Sciatic nerve (tissue), 2 donors: Measurements from ENCODE around the gene STARD9. TPM values are rescaled to one million over a fixed set of nuclear protein-coding genes. Genes with fewer than 3 reads are reported as not detected.
"Not testable (repeated sequence)": the region's sequence is repeated elsewhere in the genome, so short reads cannot be mapped to it uniquely, and the experiment has no call there.

ENCODE experiments used
- ATAC-seq: fragments of 200-7000 bp; cut with Tn5 transposase; one replicate; pipeline ENCODE4 v1.9.1; 2020; ENCODE audit warnings: mild to moderate bottlenecking, moderate library complexity
- DNase-seq: peaks from one replicate; pipeline ENCODE4 v3.0.0-alpha.2; 2020; ENCODE audit warnings: low spot score
- intact Hi-C: fragments of 100-400 bp; cut with DNase I; formaldehyde crosslinking; loops from one replicate; pipeline ENCODE4 v1.14.2; 2022
- total RNA-seq: library from RNA; stranded (reverse); fragmentation: NEBNext Ultra II Directional; extraction: Animal tissue kit (Norgen Biotek cat#: 25700); gene quantifications from one replicate; pipeline ENCODE4 v1.2.1, GENCODE V29; 2021
- donor health status: DM: no; HTN: no; CAD: no.
- donor health status: DM: no; HTN: no; CAD: no.

STARD9 gene
- total RNA-seq, 1 donor from 2014 or later: 77.3 TPM

DNA sequence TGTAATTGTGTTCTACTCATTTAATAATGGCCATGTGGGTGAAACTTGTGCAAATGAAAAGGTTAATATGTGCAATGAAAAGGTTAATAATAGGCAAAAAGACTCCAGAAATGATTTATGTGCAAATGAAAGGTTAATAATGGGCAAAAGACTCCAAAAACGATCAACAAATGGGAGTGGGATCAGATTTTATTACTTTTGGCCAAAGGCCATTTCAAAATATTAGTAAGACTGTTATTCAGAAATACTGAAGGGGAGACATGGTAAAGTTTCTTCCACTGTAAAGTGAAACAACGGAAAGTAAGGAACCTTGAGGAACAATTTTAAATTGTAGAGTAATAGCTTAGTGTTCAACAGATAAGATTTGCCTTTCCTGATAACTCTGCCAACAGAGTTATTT lies 40.7 kb downstream of the STARD9 start:
- ATAC-seq (no peak), DNase-seq (no peak)
- intact Hi-C loops: no loop called here

DNA sequence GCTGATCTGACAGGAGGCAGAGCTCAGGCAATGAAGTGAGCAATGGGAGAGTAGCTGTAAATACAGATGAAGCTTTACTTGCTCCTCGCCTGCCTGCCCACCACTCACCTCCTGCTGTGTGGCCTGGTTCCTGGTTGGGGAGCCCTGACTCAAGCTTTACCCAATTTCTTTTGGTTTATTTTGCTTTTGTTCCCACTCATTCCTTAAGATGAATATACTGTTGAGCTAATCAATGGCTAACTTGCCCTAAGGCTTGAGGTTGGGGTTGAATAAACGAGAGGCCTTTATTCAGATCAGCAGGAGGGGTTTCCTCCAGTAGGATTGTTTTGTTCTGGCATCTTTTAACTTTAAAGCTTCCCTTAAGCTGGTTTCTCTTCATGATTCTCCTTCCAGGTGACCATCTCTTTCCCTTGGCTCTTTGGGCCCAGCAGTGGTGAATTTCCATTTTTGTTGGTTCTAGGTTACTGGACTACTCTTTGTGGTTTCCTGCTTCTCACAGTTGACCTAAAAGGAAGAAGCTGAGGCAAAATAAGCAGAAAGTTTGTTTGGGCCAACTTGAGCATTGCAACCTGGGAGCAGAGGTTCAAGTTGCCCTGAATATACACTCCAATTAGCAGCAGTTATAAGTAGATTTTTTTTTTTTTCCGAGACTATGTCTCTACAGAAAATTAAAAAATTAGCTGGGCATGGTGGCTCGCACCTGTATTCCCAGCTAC lies 44.4 kb downstream of the STARD9 start:
- intact Hi-C loops: no loop called here
- no peak for DNase-seq
- ATAC-seq: no peak

DNA sequence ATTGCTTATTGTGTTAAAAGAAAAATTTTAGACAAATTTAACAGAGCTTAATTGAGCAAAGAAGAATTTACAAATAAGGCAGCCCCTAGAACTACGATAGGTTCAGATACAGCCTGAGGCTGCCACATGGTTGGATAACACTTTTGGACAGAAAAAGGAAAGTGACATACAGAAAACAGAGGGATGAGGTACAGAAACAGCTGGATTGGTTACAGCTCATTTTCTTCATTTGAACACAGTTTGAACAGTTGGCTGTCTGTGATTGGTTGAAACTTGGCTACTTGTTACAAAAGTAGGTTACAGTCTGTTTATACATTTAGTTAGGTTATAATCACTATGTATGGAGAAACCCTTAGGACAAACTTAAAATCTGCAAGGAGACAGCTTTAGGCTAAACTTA lies 46.0 kb downstream of the STARD9 start:
- ATAC-seq (no peak), DNase-seq (no peak)
- intact Hi-C loops: no loop called here

DNA sequence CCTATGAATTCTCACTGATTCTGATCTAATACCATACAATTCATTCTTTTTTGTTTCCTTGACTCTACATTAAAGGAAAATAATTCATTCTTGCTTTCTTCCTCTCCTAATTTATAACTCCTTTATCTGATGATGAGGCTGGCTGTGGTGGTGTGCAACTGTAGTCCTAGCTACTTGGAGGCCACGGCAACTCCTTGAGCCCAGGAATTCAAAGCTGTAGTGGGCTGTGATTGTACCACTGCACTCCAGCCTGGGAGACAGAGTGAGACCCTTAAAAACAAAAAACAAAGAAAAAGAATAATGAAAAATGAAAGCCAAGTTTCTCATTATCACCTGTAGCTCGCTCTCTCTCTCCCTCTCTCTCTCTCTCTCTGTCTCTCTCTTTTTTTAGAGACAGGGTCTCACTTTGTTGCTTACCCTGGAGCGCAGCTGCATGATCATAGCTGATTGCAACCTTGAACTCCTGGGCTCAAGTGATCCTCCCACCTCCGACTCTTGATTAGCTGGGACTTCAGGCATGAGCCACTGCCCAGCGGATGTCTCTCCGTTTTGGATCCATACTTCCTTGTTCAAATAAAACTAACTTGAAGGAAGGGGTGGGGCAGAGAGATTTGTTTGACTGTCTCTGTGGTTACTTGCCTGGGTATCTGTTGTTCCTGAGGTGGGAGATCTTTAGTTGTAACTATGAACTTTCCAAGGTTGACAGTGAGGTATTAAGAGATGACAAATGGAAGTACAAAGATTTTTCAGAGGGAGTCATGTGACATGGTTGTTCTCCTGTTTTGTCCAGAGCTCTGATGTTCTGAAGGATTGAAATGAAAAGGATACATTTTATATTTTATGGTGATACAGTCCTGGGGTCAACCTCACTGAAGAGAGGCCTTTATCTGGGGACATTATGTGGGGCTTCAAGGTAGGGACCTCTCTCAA lies 46.9 kb downstream of the STARD9 start:
- intact Hi-C loops: no loop called here
- ATAC-seq (no peak), DNase-seq (no peak)

DNA sequence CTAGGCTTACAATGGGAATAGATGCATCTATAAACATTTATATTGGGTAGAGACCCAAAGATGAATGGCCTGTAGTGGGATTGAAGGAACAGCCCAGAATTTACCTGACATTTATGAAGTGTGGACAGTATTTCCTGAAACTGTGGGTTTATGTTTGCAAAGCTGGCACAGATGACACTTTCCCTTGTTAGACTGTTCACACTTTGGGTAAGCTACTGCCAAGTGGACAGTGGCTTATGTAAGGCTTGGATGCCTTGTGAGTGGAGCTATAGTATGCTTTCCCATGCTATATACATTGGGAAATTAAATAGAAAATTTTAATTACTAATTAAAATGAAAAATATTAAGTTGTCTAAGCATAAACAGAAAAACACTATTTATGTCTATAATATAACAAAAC lies 48.5 kb downstream of the STARD9 start:
- DNase-seq: no peak
- ATAC-seq: no peak
- intact Hi-C loops: no loop called here

DNA sequence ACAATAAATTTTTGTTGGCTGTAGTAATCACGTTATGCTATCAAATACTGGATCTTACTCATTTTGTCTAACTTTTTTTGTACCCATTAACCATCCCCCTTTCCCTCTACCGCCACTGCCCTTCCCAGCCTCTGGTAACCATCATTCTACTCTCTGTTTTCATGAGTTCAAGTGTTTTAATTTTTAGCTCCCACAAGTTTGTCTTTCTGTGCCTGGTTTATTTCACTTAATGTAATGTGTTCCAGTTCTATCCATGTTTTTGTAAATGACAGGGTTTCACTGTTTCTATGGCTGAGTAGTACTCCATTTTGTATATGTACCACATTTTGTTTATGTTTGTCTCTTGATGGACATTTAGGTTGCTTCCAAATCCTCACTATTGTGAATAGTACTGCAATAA lies 52.1 kb downstream of the STARD9 start:
- DNase-seq (no peak), ATAC-seq (no peak)
- intact Hi-C loops: no loop called here

DNA sequence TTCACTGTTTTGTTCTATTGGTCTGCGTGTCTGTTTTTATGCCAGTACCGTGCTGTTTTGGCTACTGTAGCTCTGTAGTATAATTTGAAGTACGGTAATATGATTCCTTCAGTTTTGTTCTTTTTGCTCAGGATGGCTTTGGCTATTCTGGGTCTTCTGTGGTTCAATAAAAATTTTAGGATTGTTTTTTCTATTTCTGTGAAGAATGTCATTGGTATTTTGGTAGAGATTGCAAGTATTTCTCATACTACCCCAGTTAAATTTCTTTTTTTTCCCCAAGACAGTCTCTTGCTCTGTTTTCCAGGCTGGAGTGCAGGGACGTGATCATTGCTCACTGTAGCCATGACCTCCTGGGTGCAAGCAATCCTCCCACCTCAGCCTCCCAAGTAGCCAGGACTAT lies 53.4 kb downstream of the STARD9 start:
- no peak for ATAC-seq
- no peak for DNase-seq
- intact Hi-C loops: no loop called here

DNA sequence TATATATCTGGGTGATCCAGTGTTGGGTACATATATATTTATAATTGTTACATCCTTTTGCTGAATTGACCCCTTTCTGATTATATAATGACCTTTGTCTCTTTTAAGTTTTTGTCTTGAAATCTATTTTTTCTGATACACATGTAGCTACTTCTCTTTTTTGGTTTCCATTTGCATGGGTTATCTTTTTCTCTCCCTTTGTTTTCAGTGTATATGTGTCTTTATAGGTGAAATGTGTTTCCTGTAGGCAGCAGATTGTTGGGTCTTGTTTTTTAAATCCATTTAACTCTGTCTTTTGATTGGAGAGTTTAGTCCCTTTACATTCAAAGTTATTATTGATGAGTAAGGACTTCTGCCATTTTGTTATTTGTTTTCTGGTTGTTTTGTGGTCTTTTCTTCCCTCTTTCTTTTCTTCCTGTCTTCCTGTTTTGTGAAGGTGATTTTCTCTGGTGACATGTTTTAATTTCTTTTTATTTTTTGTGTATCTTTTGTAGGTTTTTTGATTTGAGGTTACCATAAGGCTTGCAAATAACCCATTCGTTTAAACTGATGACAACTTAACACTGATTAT lies 56.8 kb downstream of the STARD9 start:
- no peak for ATAC-seq
- intact Hi-C loops: no loop called here
- DNase-seq: no peak

DNA sequence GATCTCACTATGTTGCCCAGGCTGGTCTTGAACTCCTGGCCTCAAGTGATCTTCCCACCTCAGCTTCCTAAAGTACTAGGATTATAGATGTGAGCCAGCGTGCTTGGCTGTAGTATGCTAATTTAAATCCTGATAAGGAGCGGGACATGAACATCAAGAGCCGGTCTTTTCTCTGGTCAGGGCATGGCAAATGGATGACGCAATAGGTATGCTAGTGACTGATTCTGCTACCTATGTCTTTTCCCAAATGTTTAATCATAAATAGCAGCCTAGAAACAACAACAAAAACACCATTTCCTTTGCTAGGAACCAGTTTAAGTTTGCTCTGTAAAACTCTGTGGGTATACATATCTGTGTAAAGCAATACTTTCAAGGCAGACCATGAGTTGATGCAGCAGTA lies 64.7 kb downstream of the STARD9 start:
- ATAC-seq: no peak
- intact Hi-C loops: no loop called here

DNA sequence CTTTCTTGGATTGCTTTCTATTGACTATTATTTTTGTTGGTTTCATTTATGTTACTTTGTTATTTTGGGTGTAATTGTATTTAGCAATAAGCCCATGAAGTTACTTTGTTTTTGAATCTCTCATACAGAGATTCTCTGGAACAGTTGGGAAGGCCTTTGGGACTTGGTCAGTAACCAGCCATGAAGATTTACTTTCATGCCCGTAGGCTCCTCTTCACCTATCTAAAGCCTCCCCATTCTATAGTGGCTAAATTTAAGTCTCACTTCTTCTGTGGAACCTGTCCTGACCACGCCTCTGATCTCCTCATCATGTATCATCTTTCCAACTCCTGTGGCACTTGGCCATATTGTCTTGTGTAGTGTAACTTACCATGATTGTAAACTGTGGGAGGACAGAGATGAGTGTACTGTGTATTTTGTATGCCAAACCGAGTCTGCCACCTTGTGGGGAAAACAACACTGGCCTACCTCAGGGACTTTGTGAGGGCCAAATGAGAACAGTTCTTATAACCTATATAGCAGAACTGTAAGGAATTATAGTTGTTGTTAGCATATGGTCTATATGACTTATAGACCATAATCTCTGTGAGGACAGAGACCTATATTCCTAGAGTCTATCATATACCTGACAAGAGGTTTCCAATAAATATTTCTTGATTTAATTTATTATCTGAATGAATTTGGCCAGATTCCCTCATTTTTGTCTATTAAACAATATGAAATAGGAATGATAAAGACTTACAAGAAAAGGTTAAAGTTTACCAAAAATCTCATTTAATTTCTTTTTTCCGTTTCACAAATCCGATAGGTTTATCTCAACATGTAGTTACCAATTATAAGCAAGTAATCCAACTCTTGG lies 75.0 kb downstream of the STARD9 start:
- intact Hi-C loops: no loop called here
- ATAC-seq (peak; percentile 96), DNase-seq (peak; percentile 67)

More for the DNA sequence above, 64.7 kb downstream of the STARD9 start:
- no peak for DNase-seq

DNA sequence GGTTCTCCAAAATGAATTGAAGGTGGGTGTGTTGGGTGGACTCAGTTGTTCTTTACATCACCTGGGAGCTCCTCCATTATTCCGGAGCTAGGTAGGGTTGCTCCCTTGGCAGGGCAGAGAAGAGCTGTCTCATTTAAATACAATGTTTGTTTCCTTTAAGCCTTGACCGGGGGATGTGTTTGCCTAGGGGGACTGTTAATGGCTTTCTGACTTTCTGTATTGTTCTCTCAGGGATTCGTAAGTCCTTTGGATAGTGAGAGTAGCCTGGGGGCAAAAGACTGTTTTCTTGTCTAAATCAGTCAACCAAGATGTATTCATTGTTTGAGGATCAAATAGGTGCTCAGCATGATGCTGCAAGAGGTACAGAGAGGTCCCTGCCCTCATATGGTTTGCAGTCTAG lies 90.4 kb downstream of the STARD9 start:
- DNase-seq: no peak

DNA sequence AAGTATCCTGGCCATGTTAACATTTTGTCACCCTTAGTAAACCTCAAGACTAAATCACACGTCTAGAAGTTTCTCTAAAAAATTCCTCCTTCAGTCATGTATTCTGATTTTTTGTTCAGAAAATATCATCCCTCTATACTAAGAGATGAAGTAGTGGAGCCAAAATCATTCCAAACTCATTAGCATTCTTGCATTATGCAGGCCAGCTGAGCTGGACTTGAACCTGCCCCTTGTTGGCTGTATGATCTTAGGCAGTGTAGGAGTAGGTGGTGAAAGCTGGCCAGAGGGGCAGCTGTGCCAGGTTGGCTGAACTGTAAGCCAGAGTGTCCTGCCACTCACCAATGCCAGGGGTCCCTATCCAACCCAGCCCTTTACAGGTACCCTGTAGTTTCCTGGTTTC lies 92.4 kb downstream of the STARD9 start:
- intact Hi-C loops: no loop called here
- ATAC-seq (no peak), DNase-seq (no peak)

More for the DNA sequence above, 90.4 kb downstream of the STARD9 start:
- intact Hi-C loops: no loop called here
- no peak for ATAC-seq

DNA sequence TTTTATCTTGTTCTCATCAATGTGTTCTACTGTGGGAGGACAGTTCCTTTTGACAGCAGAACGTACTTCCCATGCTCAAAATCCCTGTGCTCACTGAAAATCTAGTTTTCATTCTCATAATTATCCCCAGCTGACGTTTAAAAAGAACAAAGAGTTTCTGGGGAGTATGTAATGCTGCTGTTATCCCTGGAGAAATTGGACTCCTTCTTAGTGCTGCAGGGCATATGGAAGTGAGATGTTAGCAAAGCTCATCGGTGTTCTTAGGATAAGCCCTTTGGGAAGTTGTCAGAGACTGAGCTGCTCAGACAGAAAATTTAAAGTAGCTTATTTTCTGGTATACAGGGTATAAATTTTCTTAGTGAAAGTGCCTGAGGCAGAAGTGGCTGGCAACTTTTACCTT lies 95.0 kb downstream of the STARD9 start:
- no peak for ATAC-seq
- no peak for DNase-seq
- intact Hi-C loops: no loop called here

DNA sequence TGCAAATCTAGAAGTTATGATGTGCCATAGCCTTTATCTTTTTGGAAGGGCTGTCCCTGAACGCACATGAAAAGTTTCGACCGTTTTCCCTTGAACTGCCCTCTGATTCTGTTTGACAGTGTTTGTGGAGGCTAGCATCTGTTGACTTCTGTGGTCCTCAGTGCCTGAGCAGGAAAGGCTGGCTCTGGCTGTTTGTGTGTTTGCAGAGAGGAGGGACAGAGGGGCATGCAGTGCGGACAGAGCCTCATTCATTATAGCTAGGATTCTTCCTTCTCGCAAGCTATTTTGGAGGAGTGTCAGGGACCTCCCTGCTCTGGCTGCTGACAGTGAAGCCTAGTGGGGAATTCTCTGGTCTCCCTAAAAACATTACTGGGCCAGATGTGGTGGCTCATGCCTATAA lies 97.0 kb downstream of the STARD9 start:
- no peak for DNase-seq
- ATAC-seq: no peak
- intact Hi-C loops: no loop called here

DNA sequence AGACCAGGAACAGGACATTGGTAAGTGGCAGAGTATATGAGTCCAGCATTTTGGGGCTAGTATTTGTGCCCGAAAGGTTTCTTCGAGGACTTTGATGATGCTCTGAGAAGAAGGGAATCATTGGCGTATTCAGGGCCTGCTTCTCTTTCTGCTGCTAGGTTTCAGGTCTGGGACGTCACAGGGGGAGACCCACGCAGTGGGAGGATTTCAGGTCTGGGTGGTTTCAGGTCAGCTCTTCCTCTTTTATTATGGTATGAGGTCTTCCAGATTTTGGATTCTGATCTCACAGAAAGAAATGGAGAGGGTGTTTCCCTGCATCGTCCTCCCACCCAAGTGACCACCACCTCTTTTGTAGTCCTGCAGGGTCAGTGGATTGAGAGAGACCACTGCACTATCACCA lies 99.1 kb downstream of the STARD9 start:
- ATAC-seq (no peak), DNase-seq (no peak)
- intact Hi-C loops: no loop called here

DNA sequence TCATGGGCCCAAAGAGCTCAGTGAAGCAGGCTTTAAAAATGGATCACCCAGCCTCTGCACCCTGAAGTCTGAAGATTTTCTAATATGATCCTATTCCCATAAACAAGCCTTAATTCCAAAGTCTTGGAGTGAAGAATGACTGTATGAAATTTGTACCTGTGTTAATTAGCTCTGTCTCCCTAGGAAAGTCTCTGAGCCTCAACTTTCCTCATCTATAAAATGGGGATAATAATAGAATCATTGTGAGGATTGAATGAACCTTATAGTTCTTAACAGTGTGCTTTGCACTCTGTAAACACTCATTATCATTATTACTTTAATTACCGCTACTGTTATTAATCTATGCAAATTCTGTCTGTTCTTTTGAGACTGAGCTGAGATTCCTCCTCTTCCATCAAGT lies 99.6 kb downstream of the STARD9 start:
- no peak for ATAC-seq
- no peak for DNase-seq
- intact Hi-C loops: no loop called here

DNA sequence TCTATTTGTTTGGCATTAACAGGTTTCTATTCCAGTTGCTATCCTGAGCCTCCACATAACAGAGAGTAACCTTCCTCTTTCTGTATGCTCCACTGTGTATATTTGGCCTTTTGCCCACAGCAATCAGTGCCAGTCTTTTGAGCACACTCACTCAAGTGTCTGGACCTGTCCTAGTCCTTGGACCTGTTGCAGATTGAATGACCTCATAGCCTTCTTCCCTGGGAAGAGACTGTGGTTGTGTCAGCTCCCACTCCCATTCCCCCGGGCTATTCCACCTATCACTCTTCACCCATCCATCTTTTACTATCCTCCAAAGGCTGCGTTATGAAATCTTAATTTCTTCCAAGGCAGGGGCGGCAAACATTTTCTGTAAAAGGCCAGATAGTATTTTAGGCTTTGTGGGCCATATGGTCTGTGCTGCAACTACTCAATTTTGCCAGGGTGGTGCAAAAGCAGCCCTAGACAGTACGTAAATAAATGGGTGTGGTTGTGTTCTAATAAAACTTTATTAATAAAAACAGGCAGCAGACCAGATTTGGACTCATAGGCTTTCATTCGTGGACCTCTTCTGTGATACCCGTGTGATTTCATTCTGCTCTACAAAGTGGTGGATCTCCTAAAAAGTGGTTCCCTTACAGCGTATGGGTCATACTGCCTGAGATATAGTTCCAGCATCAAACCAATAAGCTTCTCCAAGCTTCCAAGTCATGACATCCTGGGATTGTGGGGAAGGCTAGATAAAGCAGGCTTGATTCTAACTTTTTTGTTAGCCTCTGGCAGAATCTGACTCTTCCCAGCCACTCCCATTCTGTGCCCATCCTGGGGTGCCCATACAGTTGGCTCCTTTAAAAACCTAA lies 104.1 kb downstream of the STARD9 start:
- DNase-seq (no peak), ATAC-seq (no peak)
- intact Hi-C loops: no loop called here

DNA sequence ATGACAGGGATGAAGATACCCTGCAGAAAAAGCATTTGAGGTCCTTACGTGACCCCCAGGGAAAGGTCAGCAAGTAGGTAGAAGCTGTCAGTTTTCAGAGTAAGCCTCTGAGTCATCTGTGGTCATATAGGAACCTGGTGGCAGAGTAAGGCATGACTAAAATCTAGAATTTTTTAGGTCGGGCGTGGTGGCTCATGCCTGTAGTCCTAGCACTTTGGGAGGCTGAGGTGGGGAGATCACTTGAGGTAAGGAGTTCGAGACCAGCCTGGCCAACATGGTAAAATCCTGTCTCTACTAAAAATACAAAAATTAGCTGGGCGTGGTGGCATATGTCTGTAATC lies 104.7 kb downstream of the STARD9 start:
- ATAC-seq, DNase-seq, intact Hi-C loops: not testable (repeated sequence)
